Dendritic cell treated with granulocyte-macrophage colony-stimulating factor and Interleukin-4, amounts not matched to agents 40 ng/mL and 50 ng/mL, for 4 days (primary cell): ENCODE measurements around the gene CNOT10.
"Not testable (repeated sequence)": the region's sequence is repeated elsewhere in the genome, so short reads cannot be mapped to it uniquely, and the experiment has no call there.

ENCODE experiments used
- H3K27ac Mint-ChIP-seq: one replicate; pipeline ENCODE4 v1.8.0; 2022; ENCODE audit warnings: mild to moderate bottlenecking, mixed read lengths
- H3K27me3 Mint-ChIP-seq: one replicate; pipeline ENCODE4 v1.8.0; 2022; ENCODE audit warnings: mild to moderate bottlenecking, mixed read lengths
- H3K36me3 Mint-ChIP-seq: one replicate; pipeline ENCODE4 v1.8.0; 2022; ENCODE audit warnings: low read depth, mixed read lengths
- H3K4me1 Mint-ChIP-seq: one replicate; pipeline ENCODE4 v1.8.0; 2022; ENCODE audit warnings: low read depth, mixed read lengths
- H3K4me3 Mint-ChIP-seq: one replicate; pipeline ENCODE4 v1.8.0; 2022; ENCODE audit warnings: mild to moderate bottlenecking, moderate library complexity, mixed read lengths
- H3K9me3 Mint-ChIP-seq: one replicate; pipeline ENCODE4 v1.8.0; 2022; ENCODE audit warnings: mixed read lengths
- intact Hi-C: fragments of 100-400 bp; cut with micrococcal nuclease; formaldehyde crosslinking; loops from one replicate; pipeline ENCODE4 v1.15.0; 2022

Gene CNOT10

DNA sequence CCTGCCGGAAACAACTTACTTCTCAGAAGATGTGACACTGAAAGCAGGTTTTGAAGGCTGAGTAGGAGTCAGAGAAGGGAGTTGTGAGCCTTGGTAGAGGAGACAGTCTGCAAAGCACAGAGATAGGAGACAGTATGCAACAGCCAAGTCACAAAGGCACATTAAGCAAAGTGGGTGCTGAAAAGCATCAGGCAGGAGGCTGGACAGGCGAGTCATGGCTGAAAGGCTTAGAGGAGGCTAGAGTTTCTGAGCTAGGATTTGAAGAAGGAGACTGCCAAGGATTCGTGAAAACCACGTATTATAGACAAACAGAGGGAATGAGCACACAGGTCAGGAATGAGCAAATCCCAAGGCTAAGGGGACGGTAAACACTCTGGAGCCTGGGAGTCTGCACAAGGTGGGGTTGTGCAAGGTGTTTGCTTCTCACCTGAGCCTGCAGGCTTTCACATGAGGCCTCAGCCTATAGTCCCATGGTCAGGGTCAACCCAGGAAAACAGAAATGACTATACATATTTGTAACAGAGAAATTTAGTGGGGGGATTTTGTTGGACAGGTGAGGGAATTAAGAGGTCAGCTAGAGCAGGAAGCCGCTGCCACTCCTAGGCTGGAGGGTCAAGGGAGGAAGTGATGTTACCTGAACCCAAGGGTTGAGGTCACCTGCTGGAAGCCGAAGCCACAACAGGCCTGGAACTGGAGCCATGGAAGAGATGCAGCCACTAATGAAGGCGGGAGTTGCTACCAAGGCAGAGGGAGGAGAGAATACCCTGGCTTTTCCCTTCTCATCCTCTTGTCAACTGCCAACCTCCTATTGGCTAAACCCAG is 109.7 kb downstream of the CNOT10 start:
- no peak overlapping the region for H3K27ac Mint-ChIP-seq
- intact Hi-C loops, result no loop called here
- H3K4me1 Mint-ChIP-seq, result no peaks in the 10 kb centered on the region
- no peaks in the 10 kb centered on the region for H3K27me3 Mint-ChIP-seq
- H3K9me3 Mint-ChIP-seq, result no peaks in the 10 kb centered on the region
- H3K36me3 Mint-ChIP-seq, result no peaks in the 10 kb centered on the region
- no peak overlapping the region for H3K4me3 Mint-ChIP-seq

DNA sequence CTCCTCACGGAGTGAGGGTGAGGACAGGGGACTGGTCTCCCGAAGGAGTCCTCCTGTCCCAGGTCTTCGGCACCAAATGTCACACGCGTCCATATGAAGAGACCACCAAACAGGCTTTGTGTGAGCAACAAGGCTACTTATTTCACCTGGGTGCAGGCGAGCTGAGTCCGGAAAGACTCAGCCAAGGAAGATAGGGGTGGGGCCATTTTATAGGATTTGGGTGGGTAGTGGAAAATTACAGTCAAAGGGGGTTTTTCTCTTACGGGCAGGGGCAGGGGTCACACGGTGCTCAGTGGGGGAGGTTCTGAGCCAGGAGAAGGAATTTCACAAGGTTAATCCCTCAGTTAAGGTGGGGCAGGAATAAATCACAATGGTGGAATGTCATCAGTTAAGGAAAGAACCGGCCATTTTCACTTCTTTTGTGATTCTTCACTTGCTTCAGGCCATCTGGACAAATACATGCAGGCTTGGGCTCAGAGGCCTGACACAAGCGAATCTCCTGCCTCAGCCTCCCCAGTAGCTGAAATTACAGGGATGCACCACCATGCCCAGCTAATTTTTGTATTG is 111.5 kb downstream of the CNOT10 start:
- H3K36me3 Mint-ChIP-seq, intact Hi-C loops: not testable (repeated sequence)

DNA sequence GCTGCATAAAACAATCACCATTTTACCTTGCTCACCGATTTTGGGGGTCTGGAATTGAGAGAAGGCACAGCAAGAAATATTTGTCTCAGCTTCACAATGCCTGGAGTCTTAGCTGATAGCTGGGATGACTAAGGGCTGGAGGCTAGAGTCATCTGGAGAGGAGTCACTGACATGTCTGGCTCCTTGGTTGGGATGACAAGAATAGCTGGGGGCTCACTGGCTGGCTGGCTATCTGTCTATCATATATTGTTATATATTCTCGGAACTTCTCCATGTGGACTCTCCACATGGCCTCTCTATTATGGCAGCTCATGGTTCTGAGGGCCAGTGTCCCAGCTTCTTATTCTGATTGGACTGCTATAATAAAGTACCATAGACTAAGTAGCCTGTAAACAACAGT is 112.8 kb downstream of the CNOT10 start:
- Mint-ChIP-seq H3K4me3 (no peak overlapping the region), H3K9me3 (no peaks in the 10 kb centered on the region), H3K36me3 (no peaks in the 10 kb centered on the region), H3K4me1 (no peaks in the 10 kb centered on the region), H3K27ac (no peak overlapping the region), H3K27me3 (no peaks in the 10 kb centered on the region)
- intact Hi-C loops, result no loop called here

More for the DNA sequence above, 111.5 kb downstream of the CNOT10 start:
- not testable (repeated sequence) for H3K4me1 Mint-ChIP-seq, H3K27me3 Mint-ChIP-seq, H3K9me3 Mint-ChIP-seq, H3K4me3 Mint-ChIP-seq, H3K27ac Mint-ChIP-seq

DNA sequence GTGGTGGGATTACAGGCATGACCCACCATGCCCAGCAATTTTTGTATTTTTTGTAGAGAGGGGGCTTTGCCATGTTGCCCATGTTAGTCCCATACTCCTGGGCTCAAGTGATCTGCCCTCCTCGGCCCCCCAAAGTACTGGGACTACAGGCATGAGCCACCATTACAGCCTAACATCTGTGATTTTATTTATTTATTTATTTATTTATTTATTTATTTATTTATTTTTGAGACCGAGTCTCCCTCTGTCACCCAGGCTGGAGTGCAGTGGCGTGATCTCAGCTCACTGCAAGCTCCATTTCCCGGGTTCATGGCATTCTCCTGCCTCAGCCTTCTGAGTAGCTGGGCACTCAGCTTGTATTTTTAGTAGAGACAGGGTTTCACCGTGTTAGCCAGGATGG is 116.5 kb downstream of the CNOT10 start:
- H3K27ac Mint-ChIP-seq, H3K9me3 Mint-ChIP-seq, H3K4me1 Mint-ChIP-seq, intact Hi-C loops, H3K27me3 Mint-ChIP-seq, H3K36me3 Mint-ChIP-seq, H3K4me3 Mint-ChIP-seq: not testable (repeated sequence)

DNA sequence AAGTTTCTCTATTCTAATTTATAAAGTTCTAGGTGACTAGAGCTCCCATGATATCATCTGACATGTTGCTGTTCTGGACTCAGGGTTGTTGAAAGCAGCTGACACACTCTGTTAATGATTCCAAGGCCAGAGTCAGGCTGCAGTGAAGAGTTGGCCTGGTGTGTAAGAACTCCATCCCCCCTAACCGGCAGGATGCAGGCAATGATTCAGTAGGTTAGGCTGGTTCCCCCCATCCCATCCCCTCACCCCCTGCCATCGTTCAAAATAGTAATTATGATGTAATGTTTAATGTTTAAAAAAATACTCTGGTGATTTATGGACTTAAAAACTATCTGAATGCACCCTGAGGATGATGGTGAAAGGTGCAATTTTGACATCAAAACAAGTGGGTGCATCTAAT is 128.2 kb downstream of the CNOT10 start:
- peaks cover 41% of the 10 kb centered on the region for H3K4me1 Mint-ChIP-seq
- H3K27ac Mint-ChIP-seq, result no peak overlapping the region
- intact Hi-C loops, result no loop called here
- H3K4me3 Mint-ChIP-seq, result no peak overlapping the region
- no peaks in the 10 kb centered on the region for H3K9me3 Mint-ChIP-seq
- peaks cover 26% of the 10 kb centered on the region for H3K27me3 Mint-ChIP-seq
- H3K36me3 Mint-ChIP-seq, result no peaks in the 10 kb centered on the region

DNA sequence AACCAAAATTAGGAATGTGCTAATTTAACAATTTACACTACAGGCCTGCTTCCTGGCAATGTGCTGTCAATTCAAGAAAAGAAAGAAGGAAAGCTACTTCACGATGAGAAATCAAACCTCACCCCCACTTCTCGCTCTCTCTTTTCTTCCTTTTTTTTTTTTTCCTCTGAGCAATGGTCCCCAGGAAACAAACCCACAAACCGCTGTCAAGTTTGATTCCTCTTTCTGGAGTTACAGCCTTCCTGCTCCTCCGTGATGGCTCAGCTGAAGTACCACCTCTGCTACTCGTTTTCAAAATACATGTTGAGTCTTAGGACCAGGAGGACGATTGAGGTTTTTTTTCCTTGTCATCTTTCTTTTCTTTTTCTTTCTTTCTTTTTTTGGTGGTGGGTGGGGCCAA is 129.4 kb downstream of the CNOT10 start:
- peaks cover 47% of the 10 kb centered on the region for H3K4me1 Mint-ChIP-seq

DNA sequence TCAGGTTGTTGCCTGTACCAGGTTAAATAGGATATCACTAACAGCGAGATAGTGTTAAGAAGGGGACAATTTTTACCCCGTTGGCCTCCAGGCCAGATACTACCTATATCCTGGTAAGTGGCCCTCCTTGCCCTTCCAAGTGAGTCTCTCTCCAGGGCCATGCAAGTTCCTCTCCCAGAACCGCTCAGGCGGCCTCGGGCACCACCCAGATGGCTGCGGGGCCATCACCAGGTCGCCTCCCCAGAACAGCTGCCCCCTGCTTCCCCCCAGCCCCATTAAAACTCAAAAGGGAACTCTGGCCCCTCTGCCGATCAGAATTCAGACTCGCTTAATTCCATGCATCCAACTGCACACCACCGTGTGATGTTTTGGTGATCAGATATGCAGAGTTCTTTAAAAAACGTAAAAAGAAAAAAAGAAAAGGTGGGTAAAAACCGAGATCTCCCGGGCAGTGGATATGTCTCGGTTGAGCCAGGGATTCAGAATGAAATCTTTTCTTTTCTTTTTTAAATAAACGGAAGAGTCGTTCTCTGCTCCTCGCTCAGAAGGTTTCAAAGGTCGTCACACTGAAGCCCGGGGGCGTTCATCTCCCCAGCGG is 131.0 kb downstream of the CNOT10 start:
- H3K4me1 Mint-ChIP-seq, result peaks cover 47% of the 10 kb centered on the region
- intact Hi-C loops, result no loop called here
- H3K27me3 Mint-ChIP-seq, result peaks cover 48% of the 10 kb centered on the region
- no peaks in the 10 kb centered on the region for H3K36me3 Mint-ChIP-seq
- peak overlapping the region; percentile 90 for H3K4me3 Mint-ChIP-seq
- no peak overlapping the region for H3K27ac Mint-ChIP-seq
- no peaks in the 10 kb centered on the region for H3K9me3 Mint-ChIP-seq

More for the DNA sequence above, 129.4 kb downstream of the CNOT10 start:
- Mint-ChIP-seq H3K27ac (peak overlapping the region; percentile 26), H3K36me3 (no peaks in the 10 kb centered on the region), H3K9me3 (no peaks in the 10 kb centered on the region), H3K27me3 (peaks cover 36% of the 10 kb centered on the region), H3K4me3 (peak overlapping the region; percentile 27)
- intact Hi-C loops, result no loop called here

DNA sequence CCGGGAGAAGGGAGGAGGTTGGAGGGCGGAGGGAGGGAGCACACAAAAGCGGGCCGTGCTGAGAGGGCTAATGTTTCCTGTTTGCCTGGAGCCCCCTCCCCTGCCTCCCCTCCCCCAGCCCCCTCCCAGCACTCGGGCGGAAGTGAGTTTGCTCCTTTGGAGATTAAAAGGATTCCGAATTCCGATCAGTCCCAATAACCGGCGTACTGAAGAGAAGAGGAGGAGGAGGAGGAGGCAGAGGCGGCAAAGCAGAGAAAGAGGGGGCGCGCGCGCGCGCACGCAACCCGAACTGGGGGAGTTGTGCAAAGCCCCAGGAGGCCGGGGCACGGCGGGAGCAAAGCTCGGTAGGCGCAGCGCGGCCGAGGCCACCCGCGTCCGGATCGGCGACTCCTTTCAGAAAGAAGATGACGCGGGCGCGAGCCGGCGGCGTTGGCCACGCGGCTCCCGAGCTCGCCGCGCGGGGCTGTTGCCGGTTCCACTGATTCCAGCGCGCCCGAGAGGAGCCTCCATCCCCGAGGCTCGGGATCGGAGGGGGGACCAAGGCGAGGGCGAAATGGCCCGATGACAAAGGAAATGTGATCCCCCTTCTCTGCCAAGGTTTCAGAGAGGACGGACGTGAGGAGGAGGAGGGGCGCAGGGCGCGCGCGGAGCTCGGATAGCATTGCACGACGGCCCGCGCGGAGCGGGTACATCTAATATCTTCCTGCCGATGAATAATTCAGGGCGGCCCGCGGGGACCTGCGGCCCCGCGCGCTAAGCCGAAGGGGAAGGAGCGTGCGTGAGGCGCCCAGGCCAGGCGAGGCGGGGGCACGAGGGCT is 131.7 kb downstream of the CNOT10 start:
- intact Hi-C loops, result no loop called here
- no peaks in the 10 kb centered on the region for H3K36me3 Mint-ChIP-seq
- no peaks in the 10 kb centered on the region for H3K9me3 Mint-ChIP-seq
- H3K4me1 Mint-ChIP-seq, result peaks cover 47% of the 10 kb centered on the region
- peak overlapping the region; percentile 48 for H3K27ac Mint-ChIP-seq
- H3K4me3 Mint-ChIP-seq, result peak overlapping the region; percentile 90
- H3K27me3 Mint-ChIP-seq, result peaks cover 54% of the 10 kb centered on the region

DNA sequence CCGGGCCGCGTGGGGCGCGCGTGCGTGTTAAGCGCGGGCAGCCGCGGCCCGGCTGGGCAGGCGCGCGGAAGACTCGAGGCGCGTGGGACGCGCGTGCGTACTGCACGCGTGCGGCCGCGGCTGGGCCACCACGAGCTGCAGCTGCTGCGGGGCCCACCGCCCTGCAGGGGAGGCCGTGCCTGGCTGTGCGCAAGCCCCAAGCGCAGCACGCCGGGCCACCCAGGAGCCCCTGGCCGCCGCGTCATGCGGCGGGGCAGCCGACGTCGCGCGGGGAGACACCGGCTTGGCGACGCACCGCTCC is 132.2 kb downstream of the CNOT10 start:
- Mint-ChIP-seq H3K4me1 (peaks cover 47% of the 10 kb centered on the region), H3K9me3 (no peaks in the 10 kb centered on the region), H3K36me3 (no peaks in the 10 kb centered on the region), H3K27me3 (peaks cover 54% of the 10 kb centered on the region), H3K4me3 (peak overlapping the region; percentile 90), H3K27ac (no peak overlapping the region)
- intact Hi-C loops, result no loop called here

DNA sequence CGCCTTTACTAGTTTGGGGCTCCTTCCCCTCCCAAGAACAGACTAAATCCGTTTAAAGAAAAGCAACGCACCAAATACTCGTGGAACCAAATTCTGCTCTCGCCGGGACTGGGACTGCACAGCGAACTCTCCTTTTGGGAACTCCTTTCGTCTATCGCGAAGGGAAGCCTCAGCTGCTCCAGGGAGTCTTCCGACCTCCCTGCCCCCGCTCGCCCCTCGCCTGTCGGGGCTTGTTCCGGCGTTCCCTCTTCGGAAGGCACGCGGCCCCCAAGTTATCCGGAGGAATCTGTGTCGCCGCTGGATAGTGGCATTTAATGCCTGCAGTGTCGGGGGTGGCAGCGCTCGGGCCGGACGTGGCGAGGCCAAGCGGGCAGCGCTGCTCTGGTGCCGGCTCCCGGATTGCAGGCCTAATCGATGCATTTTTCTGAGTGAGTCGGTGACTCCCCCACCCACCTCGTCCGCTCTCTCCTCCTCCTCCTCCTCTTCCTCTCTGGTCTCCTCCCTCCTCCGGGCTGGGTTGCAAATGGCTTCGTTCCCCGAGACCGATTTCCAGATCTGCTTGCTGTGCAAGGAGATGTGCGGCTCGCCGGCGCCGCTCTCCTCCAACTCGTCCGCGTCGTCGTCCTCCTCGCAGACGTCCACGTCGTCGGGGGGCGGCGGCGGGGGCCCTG is 132.7 kb downstream of the CNOT10 start, which contains the start of gene TRIM71:
TRIM71 (plus strand) TSS at position 440 of the 671 bp plus-strand sequence; CDS start at position 524, 84 bp downstream.
- intact Hi-C loops, result no loop called here
- H3K4me1 Mint-ChIP-seq, result peaks cover 47% of the 10 kb centered on the region
- H3K27me3 Mint-ChIP-seq, result peaks cover 54% of the 10 kb centered on the region
- no peaks in the 10 kb centered on the region for H3K9me3 Mint-ChIP-seq
- peak within 1 kb of the TSS; percentile 90 for H3K4me3 Mint-ChIP-seq
- H3K27ac Mint-ChIP-seq, result peak within 1 kb of the TSS; percentile 72
- no peaks in the 10 kb centered on the region for H3K36me3 Mint-ChIP-seq

DNA sequence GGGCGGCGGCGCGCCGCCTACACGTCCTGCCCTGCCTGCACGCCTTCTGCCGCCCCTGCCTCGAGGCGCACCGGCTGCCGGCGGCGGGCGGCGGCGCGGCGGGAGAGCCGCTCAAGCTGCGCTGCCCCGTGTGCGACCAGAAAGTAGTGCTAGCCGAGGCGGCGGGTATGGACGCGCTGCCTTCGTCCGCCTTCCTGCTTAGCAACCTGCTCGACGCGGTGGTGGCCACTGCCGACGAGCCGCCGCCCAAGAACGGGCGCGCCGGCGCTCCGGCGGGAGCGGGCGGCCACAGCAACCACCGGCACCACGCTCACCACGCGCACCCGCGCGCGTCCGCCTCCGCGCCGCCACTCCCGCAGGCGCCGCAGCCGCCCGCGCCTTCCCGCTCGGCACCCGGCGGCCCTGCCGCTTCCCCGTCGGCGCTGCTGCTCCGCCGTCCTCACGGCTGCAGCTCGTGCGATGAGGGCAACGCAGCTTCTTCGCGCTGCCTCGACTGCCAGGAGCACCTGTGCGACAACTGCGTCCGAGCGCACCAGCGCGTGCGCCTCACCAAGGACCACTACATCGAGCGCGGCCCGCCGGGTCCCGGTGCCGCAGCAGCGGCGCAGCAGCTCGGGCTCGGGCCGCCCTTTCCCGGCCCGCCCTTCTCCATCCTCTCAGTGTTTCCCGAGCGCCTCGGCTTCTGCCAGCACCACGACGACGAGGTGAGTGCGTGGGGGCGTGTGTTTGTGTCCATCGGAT is 133.4 kb downstream of the CNOT10 start:
- H3K4me1 Mint-ChIP-seq, result peaks cover 47% of the 10 kb centered on the region
- H3K9me3 Mint-ChIP-seq, result no peaks in the 10 kb centered on the region
- H3K4me3 Mint-ChIP-seq, result peak overlapping the region; percentile 83
- intact Hi-C loops, result no loop called here
- H3K36me3 Mint-ChIP-seq, result no peaks in the 10 kb centered on the region
- peaks cover 54% of the 10 kb centered on the region for H3K27me3 Mint-ChIP-seq
- H3K27ac Mint-ChIP-seq, result peak overlapping the region; percentile 72

DNA sequence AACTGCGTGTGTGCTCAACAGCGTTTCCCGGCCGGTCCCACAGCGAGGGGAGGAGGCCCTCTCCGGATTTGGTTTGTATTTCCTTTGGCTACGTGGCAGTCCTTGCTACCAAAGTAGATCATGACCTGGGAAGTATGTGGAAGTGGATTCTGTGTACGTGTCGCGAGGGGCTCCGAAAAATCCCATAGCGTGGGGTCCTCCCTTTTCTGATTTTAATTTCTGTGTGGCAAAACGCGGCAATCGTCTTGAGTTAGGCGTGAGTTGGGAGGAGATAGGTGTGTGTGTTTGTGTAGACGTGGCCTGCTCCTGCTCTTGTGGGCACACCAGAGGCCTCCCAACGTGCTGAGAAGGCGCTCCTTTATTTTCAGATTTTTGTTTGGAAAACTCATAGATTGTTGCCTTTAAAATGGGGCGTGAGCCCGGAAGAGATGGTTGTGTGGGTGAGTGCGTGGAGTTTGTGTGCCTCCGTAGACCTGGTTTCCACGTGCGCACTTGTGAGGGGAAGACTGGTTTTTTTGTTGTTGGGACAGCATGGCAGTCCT is 134.1 kb downstream of the CNOT10 start:
- Mint-ChIP-seq H3K9me3 (no peaks in the 10 kb centered on the region), H3K27ac (no peak overlapping the region), H3K27me3 (peaks cover 56% of the 10 kb centered on the region), H3K36me3 (no peaks in the 10 kb centered on the region), H3K4me3 (peak overlapping the region; percentile 69), H3K4me1 (peaks cover 47% of the 10 kb centered on the region)
- intact Hi-C loops, result no loop called here
